ENCODE data around the gene ANKRD28. TPM values are rescaled to one million over a fixed set of nuclear protein-coding genes. Genes with fewer than 3 reads are reported as not detected.
"Not testable (repeated sequence)": the region's sequence is repeated elsewhere in the genome, so short reads cannot be mapped to it uniquely, and the experiment has no call there.

The ANKRD28 gene
- total and polyA plus RNA-seq, 9 of the 15 experiments (the other 6 are each of a cell fraction or from before 2014, with no cell fraction given) = 11.7 to 66.0 (median 36.7) TPM

- H3K79me2 ChIP-seq (ENCODE audit: control insufficient read depth, insufficient read depth, low read length); ATAC-seq; in situ Hi-C loops (cut with MboI); H3K4me2 ChIP-seq (ENCODE audit: insufficient read depth, low read length); POLR2A ChIA-PET; H3K9me1 ChIP-seq (ENCODE audit: control insufficient read depth, insufficient read depth, low read length); DNase-seq (ENCODE audit: extremely low read depth in 1 of 4, low spot score in 3 of 4); H3K27ac ChIP-seq (ENCODE audit: extremely low read depth, low read depth, low read length); H3K27me3 ChIP-seq (ENCODE audit: control insufficient read depth in 2 of 2, insufficient read depth in 2 of 2, low read length in 2 of 2); BruUV-seq (replicated peaks); H3K9ac ChIP-seq (ENCODE audit: insufficient read depth in 1 of 2, low read depth in 2 of 2, low read length in 2 of 2); FAIRE-seq; H3K4me1 ChIP-seq (replicated peaks in 1 of 2; ENCODE audit: control insufficient read depth in 2 of 2, insufficient read depth in 2 of 2, low read length in 2 of 2); H3K9me3 ChIP-seq (replicated peaks; ENCODE audit: control insufficient read depth, insufficient read depth, low read depth, low read length); H3K4me3 ChIP-seq; CTCF ChIA-PET (ENCODE audit: low intra/inter-chr PET ratio); H2AFZ ChIP-seq (ENCODE audit: low read depth, low read length); H4K20me1 ChIP-seq (replicated peaks; ENCODE audit: control insufficient read depth, insufficient read depth, low read length); intact Hi-C loops (cut with micrococcal nuclease): not testable (repeated sequence)
- 81% methylated on average over 5 of the region's 11 CpGs for WGBS (ENCODE audit: insufficient coverage, low coverage, missing lambda C conversion rate)
- H3K36me3 ChIP-seq (ENCODE audit: control insufficient read depth, insufficient read depth, low read length) = peaks cover 28% of the 10 kb centered on the region; the same call in 2 of the 3 replicates
- TF ChIP-seq TRIM28 (IDR thresholded peaks at IDR 0.05) (peak; percentile 84), ZBTB33 (CRISPR knock-in tag; IDR thresholded peaks at IDR 0.05) (peak; percentile 78), CC2D1A (IDR thresholded peaks at IDR 0.05) (0 out of 2 replicates have a peak, but pooled peaks have one; percentile 18), CBX5 (IDR thresholded peaks at IDR 0.05; ENCODE audit: borderline replicate concordance, low read depth) (peak; percentile 85), CHAMP1 (IDR thresholded peaks at IDR 0.05) (peak; percentile 55; the same call in 1 of the 2 replicates), ZNF280A (IDR thresholded peaks at IDR 0.05; ENCODE audit: low read depth, partially characterized antibody) (peak; percentile 66)
Observed at GRCh38 chr3:15738616-15739005, 59.2 kb downstream of the ANKRD28 start.

All from K562 (cell line).